GM19023 (cell line): Measurements from ENCODE around the gene PFN2.

Experiments
- ATAC-seq: cut with Tn5 transposase; IDR thresholded peaks from one replicate; pipeline ENCODE4 v1.9.1; 2021; ENCODE audit warnings: mild to moderate bottlenecking, moderate library complexity; ENCODE audit not compliant: unreplicated experiment

The PFN2 gene

DNA sequence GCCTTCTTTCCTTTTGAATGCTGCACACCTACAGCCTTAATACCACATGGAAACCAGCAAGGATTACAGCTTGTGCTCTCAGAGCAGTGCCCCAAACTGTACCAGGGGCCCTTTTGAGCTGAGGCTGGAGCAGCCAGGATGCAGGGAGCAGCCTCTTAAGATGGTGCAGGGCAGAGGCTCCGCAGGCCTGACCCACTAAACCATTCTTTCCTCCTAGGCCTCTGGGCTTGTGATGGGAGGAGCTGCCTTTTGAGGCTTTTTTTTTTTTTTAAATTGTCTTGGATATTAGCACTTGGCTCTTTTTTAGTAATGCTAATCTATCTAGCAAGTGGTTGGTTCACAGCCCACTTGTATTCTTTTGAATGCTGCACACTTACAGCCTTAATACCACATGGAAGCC lies 37.7 kb downstream of the PFN2 start:
- no peak for ATAC-seq

DNA sequence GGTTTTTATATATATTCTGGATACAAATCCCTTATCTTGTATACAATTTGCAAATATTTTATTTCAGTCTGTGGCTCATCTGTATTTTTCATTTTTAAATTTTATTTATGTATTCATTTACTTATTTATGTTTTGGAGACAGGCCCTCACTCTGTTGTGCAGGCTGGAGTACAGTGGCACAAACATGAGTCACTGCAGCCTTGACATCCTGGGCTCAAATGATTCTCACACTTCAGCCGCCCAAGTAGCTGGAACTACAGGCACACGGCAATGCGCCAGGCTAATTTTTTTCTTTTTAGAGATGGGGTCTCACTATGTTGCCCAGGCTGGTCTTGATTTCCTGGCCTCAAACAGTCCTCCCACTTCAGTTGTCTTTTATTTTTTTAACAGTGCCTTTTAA lies 50.6 kb downstream of the PFN2 start:
- no peak for ATAC-seq

DNA sequence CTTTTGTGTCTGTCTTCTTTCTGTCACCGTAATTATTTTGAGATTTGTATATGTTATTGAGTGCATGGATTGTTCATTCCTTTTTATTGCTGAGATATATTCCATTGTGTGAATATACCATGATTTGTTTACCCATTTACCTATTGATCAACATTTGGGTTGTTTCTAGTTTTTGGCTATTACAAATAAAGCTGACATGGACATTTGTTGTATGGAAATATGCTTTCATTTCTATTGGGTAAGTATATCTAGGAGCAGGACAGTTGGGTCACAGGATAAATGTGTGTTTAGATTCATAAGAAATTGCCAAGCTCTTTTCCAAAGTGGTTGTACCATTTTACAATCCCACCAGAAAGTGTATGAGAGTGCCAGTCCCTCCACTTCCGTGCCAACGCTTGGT lies 51.2 kb downstream of the PFN2 start:
- ATAC-seq: no peak

DNA sequence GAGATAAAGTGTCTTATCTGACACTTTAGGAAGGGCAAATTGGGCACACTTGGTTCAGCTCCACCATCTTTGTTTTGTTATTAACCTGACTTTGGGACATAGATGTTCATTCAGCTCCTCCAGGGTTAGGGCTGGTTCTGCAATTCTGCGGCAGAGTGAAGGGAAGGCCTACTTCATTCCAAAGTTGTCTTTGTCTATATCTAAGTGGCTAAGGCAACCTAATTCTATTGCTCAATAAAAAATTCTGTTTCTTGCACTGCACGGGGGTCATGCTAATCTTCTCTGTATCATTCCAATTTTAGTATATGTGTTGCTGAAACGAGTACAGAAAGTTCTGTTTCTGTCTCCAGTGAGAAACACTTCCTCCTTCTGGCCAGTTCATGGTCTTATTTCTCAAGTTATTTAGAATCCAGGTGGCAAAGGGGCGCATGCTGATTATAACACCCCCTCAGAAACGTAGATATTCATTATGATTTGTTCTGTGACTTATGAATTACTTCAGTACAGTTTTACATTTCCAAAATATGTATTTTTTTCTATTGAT lies 53.5 kb downstream of the PFN2 start:
- ATAC-seq: no peak
